ENCODE data around the gene ZC3H12A.

DNA sequence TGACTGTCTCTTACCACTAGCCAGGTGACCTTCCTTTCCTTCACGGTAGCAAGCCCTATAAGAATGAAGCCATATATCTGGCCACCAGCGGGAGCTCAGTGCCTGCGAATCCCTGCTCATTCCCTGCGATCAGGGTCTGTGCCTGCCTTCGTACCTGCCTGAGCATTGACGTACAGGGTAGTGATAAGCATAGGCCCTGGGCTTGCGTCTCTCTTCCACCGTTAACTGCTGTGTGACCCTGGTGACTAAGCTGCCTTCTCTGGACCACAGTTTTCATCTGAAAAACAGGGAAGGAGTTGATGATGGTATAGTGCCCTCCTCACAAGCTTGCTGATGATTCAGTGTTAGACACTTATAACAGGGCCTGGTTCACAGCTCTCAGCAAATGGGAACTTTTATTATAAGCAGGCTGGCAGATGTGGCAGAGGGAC, 4.1 kb downstream of the ZC3H12A start:
- TF ChIP-seq, protein P1, sequence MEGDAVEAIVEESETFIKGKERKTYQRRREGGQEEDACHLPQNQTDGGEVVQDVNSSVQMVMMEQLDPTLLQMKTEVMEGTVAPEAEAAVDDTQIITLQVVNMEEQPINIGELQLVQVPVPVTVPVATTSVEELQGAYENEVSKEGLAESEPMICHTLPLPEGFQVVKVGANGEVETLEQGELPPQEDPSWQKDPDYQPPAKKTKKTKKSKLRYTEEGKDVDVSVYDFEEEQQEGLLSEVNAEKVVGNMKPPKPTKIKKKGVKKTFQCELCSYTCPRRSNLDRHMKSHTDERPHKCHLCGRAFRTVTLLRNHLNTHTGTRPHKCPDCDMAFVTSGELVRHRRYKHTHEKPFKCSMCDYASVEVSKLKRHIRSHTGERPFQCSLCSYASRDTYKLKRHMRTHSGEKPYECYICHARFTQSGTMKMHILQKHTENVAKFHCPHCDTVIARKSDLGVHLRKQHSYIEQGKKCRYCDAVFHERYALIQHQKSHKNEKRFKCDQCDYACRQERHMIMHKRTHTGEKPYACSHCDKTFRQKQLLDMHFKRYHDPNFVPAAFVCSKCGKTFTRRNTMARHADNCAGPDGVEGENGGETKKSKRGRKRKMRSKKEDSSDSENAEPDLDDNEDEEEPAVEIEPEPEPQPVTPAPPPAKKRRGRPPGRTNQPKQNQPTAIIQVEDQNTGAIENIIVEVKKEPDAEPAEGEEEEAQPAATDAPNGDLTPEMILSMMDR (IDR thresholded peaks at IDR 0.05): no peak
- no peak for TF ChIP-seq POLR2A (IDR thresholded peaks at IDR 0.05)

Measured in testis (tissue), 2 donors.